HG03565 (cell line): ENCODE results near the gene ALOX12B.
A peak's percentile ranks its signal among the peaks of the same experiment; 100 is the strongest.
"Not testable (repeated sequence)": the region's sequence is repeated elsewhere in the genome, so short reads cannot be mapped to it uniquely, and the experiment has no call there.

ENCODE experiments used
- ATAC-seq: cut with Tn5 transposase; IDR thresholded peaks from one replicate; pipeline ENCODE4 v1.9.1; 2021; ENCODE audit warnings: mild to moderate bottlenecking, moderate library complexity; ENCODE audit not compliant: unreplicated experiment

Gene ALOX12B

GRCh38 chr17:8067806-8068205 is 19.7 kb downstream of the ALOX12B start:
- ATAC-seq = no peak

GRCh38 chr17:8066841-8067775 is 20.4 kb downstream of the ALOX12B start:
- ATAC-seq = no peak

- ATAC-seq = no peak
These were observed 22.9 kb downstream of the ALOX12B start for GRCh38 chr17:8064561-8065019.

- ATAC-seq = no peak
These were observed 23.6 kb downstream of the ALOX12B start for GRCh38 chr17:8063761-8064534.

GRCh38 chr17:8062807-8063483 is 24.6 kb downstream of the ALOX12B start:
- no peak for ATAC-seq

- no peak for ATAC-seq
These were observed 25.1 kb downstream of the ALOX12B start for GRCh38 chr17:8062435-8062806.

- not testable (repeated sequence) for ATAC-seq
These were observed 25.7 kb downstream of the ALOX12B start for GRCh38 chr17:8061851-8062250.

GRCh38 chr17:8060274-8060673 is 27.2 kb downstream of the ALOX12B start:
- ATAC-seq = no peak

GRCh38 chr17:8059131-8059530 is 28.4 kb downstream of the ALOX12B start:
- ATAC-seq = no peak

GRCh38 chr17:8057691-8058114 is 29.8 kb downstream of the ALOX12B start:
- peak; percentile 53 for ATAC-seq

- ATAC-seq = no peak
These were observed 30.4 kb downstream of the ALOX12B start for GRCh38 chr17:8056976-8057625.

- ATAC-seq = no peak
These were observed 31.1 kb downstream of the ALOX12B start for GRCh38 chr17:8056232-8056975.

- no peak for ATAC-seq
These were observed 31.7 kb downstream of the ALOX12B start for GRCh38 chr17:8055851-8056231.

GRCh38 chr17:8053600-8053999 is 33.9 kb downstream of the ALOX12B start:
- ATAC-seq = no peak

GRCh38 chr17:8052256-8053252 is 35.0 kb downstream of the ALOX12B start:
- ATAC-seq = no peak

GRCh38 chr17:8051831-8052230 is 35.7 kb downstream of the ALOX12B start:
- no peak for ATAC-seq

GRCh38 chr17:8048736-8049135 is 38.8 kb downstream of the ALOX12B start:
- ATAC-seq = no peak

- no peak for ATAC-seq
These were observed 39.3 kb downstream of the ALOX12B start for GRCh38 chr17:8048236-8048635.

- ATAC-seq = no peak
These were observed 39.8 kb downstream of the ALOX12B start for GRCh38 chr17:8047769-8048110.
